ENCODE results near the gene THRSP. TPM values are rescaled to one million over a fixed set of nuclear protein-coding genes. Genes with fewer than 3 reads are reported as not detected.

The THRSP gene
- total and polyA plus RNA-seq, 2 donors from 2014 or later, result 6.4 TPM; not detected in 1

DNA sequence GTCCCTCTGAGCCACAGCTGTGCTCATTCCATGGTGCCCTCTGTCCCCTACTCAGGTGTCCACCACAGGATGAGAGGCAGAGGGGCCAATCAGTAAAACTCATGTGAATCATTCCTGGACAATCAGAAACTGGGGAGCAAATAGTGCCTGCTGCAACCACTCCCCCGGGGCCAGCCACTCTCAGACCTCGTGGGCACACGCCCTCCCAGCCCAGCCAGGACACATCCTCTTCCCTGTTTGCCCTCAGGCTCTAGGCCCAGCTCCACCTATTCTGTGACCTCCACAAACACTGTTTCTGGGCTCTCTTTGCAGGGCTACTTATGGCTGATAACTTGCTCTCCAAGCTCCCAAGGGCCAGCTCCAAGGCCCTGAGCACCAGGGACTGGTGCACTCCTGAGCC is 26.6 kb upstream of the THRSP start:
- FAIRE-seq (no peak), DNase-seq (no peak)
- Histone ChIP-seq H3K4me1 (ENCODE audit: control insufficient read depth in 2 of 3, insufficient read depth in 2 of 3, low read depth in 1 of 3, low read length in 3 of 3) (peaks cover 6 to 8% (median 8%) of the 10 kb centered on the region in 3 donors), H3K4me3 (ENCODE audit: low read length in 3 of 3) (no peak overlapping the region), H3K36me3 (ENCODE audit: control insufficient read depth in 2 of 3, insufficient read depth in 3 of 3, low read length in 3 of 3) (no peaks in the 10 kb centered on the region), H3K9me3 (ENCODE audit: control insufficient read depth in 2 of 3, insufficient read depth in 1 of 3, low read length in 3 of 3) (no peaks in the 10 kb centered on the region), H3K9ac (ENCODE audit: low read length in 3 of 3) (no peak overlapping the region), H3K27ac (ENCODE audit: low read depth in 2 of 2, low read length in 2 of 2) (no peak overlapping the region), H3K27me3 (ENCODE audit: control insufficient read depth, insufficient read depth, low read length) (no peaks in the 10 kb centered on the region)
- intact Hi-C loops (cut with DNase I), result no loop called here
- TF ChIP-seq CTCF (IDR thresholded peaks at IDR 0.05; ENCODE audit: borderline replicate concordance, extremely low read depth, insufficient read depth), result no peak

GRCh38 chr11:78037825-78038620 is 25.6 kb upstream of the THRSP start:
- H3K36me3 ChIP-seq (ENCODE audit: control insufficient read depth in 2 of 3, insufficient read depth in 3 of 3, low read length in 3 of 3), result no peaks in the 10 kb centered on the region
- DNase-seq (no peak), FAIRE-seq (no peak)
- no peak overlapping the region for H3K9ac ChIP-seq (ENCODE audit: low read length in 3 of 3)
- H3K27ac ChIP-seq (ENCODE audit: low read depth in 2 of 2, low read length in 2 of 2), result no peak overlapping the region
- H3K4me1 ChIP-seq (ENCODE audit: control insufficient read depth in 2 of 3, insufficient read depth in 2 of 3, low read depth in 1 of 3, low read length in 3 of 3), result peaks cover 6 to 8% (median 8%) of the 10 kb centered on the region in 3 donors
- no peak overlapping the region for H3K4me3 ChIP-seq (ENCODE audit: low read length in 3 of 3)
- no peak for TF ChIP-seq CTCF (IDR thresholded peaks at IDR 0.05; ENCODE audit: borderline replicate concordance, extremely low read depth, insufficient read depth)
- intact Hi-C loops (cut with DNase I), result no loop called here
- no peaks in the 10 kb centered on the region for H3K27me3 ChIP-seq (ENCODE audit: control insufficient read depth, insufficient read depth, low read length)
- H3K9me3 ChIP-seq (ENCODE audit: control insufficient read depth in 2 of 3, insufficient read depth in 1 of 3, low read length in 3 of 3), result no peaks in the 10 kb centered on the region

DNA sequence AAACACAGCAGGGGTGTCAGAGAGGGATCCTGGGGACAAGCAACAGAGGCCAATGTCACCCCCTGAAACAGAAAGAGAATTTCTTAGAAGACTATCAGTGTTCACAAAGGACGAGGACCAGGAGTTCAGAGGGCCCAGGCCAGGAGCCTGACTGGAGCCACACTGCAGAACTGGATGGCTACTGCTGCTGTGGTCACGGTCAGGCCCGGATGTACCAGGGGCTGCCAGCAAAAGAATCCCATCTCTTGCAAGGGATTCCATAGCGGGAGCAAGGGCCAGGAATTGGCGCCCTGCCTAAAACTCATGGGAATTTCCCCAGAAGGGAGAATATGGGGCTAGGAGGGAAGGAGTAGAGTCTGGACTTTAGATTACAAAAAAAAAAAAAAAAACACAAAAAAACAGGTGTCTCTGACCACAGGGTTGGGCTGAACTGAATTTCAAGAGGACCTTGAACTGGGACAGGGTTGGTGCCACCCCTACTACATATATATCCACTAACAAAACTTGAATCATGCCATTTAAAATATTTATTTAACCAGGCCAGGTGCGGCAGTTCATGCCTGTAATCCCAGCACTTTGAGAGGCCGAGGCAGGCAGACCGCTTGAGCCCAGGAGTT is 24.9 kb upstream of the THRSP start:
- TF ChIP-seq CTCF (IDR thresholded peaks at IDR 0.05; ENCODE audit: borderline replicate concordance, extremely low read depth, insufficient read depth), result no peak
- FAIRE-seq (no peak), DNase-seq (no peak)
- peaks cover 6 to 8% (median 8%) of the 10 kb centered on the region in 3 donors for H3K4me1 ChIP-seq (ENCODE audit: control insufficient read depth in 2 of 3, insufficient read depth in 2 of 3, low read depth in 1 of 3, low read length in 3 of 3)
- H3K9me3 ChIP-seq (ENCODE audit: control insufficient read depth in 2 of 3, insufficient read depth in 1 of 3, low read length in 3 of 3), result no peaks in the 10 kb centered on the region
- intact Hi-C loops (cut with DNase I), result no loop called here
- no peak overlapping the region for H3K27ac ChIP-seq (ENCODE audit: low read depth in 2 of 2, low read length in 2 of 2)
- H3K27me3 ChIP-seq (ENCODE audit: control insufficient read depth, insufficient read depth, low read length), result no peaks in the 10 kb centered on the region
- no peak overlapping the region for H3K4me3 ChIP-seq (ENCODE audit: low read length in 3 of 3)
- no peak overlapping the region for H3K9ac ChIP-seq (ENCODE audit: low read length in 3 of 3)
- H3K36me3 ChIP-seq (ENCODE audit: control insufficient read depth in 2 of 3, insufficient read depth in 3 of 3, low read length in 3 of 3), result no peaks in the 10 kb centered on the region
